GM23338 (cell line): ENCODE results near the gene PPBP. TPM values are rescaled to one million over a fixed set of nuclear protein-coding genes. Genes with fewer than 3 reads are reported as not detected.

Experiments used
- ATAC-seq: fragments of 200-7000 bp; cut with Tn5 transposase; 3 replicates; pipeline ENCODE4 v1.9.1; 2020
- DNase-seq: peaks from one replicate; pipeline ENCODE4 v3.0.0-alpha.2; 2015; ENCODE audit warnings: low spot score
- H2AFZ ChIP-seq: fragments of 200-600 bp; sonication (generic); 2 replicates; pipeline ENCODE4 v1.8.0; 2016; ENCODE audit warnings: antibody characterized with exemption, mild to moderate bottlenecking, moderate library complexity
- H3F3A ChIP-seq: fragments of 200-600 bp; sonication (generic); replicated peaks from 2 replicates; pipeline ENCODE4 v1.8.0; 2017; ENCODE audit warnings: antibody characterized with exemption, mixed run types, low read depth
- H3K27ac ChIP-seq: fragments of 200-600 bp; sonication (generic); 2 replicates; pipeline ENCODE4 v1.6.1; 2016; ENCODE audit warnings: low read depth
- H3K27me3 ChIP-seq: fragments of 200-600 bp; sonication (generic); 2 replicates; pipeline ENCODE4 v1.8.0; 2016; ENCODE audit warnings: mild to moderate bottlenecking, mixed run types, moderate library complexity; ENCODE audit not compliant: insufficient read depth
- H3K36me3 ChIP-seq: fragments of 200-600 bp; sonication (generic); 2 replicates; pipeline ENCODE4 v1.8.0; 2016; ENCODE audit warnings: mild to moderate bottlenecking; ENCODE audit not compliant: insufficient read depth
- H3K4me1 ChIP-seq: fragments of 200-600 bp; sonication (generic); 2 replicates; pipeline ENCODE4 v1.8.0; 2016; ENCODE audit warnings: mild to moderate bottlenecking, moderate library complexity; ENCODE audit not compliant: insufficient read depth
- H3K4me2 ChIP-seq: fragments of 200-600 bp; sonication (generic); 2 replicates; pipeline ENCODE4 v1.7.1; 2017; ENCODE audit warnings: mixed run types
- H3K4me3 ChIP-seq: fragments of 200-600 bp; sonication (generic); 2 replicates; pipeline ENCODE4 v1.6.1; 2016; ENCODE audit warnings: mixed run types
- H3K79me2 ChIP-seq: fragments of 200-600 bp; sonication (generic); replicated peaks from 2 replicates; pipeline ENCODE4 v1.8.0; 2017; ENCODE audit warnings: mild to moderate bottlenecking; ENCODE audit not compliant: insufficient read depth
- H3K9me2 ChIP-seq: fragments of 200-600 bp; sonication (generic); 2 replicates; pipeline ENCODE4 v1.8.0; 2017; ENCODE audit not compliant: insufficient read depth
- H4K20me1 ChIP-seq: fragments of 200-600 bp; sonication (generic); replicated peaks from 2 replicates; pipeline ENCODE4 v1.8.0; 2017; ENCODE audit warnings: mild to moderate bottlenecking; ENCODE audit not compliant: insufficient read depth
- H3K27ac Mint-ChIP-seq: 2 replicates; pipeline ENCODE4 v1.8.0; 2020; ENCODE audit warnings: inconsistent platforms, mild to moderate bottlenecking, moderate library complexity, mixed read lengths
- H3K27me3 Mint-ChIP-seq: 3 replicates; pipeline ENCODE4 v1.8.0; 2022; ENCODE audit warnings: low read depth, mild to moderate bottlenecking, moderate library complexity, mixed read lengths, inconsistent platforms; ENCODE audit not compliant: insufficient read depth, poor library complexity
- H3K36me3 Mint-ChIP-seq: 3 replicates; pipeline ENCODE4 v1.8.0; 2021; ENCODE audit warnings: low read depth, mild to moderate bottlenecking, inconsistent platforms, moderate library complexity, mixed read lengths
- H3K4me1 Mint-ChIP-seq: 3 replicates; pipeline ENCODE4 v1.8.0; 2020; ENCODE audit warnings: mild to moderate bottlenecking, inconsistent platforms, mixed read lengths
- H3K4me3 Mint-ChIP-seq: 3 replicates; pipeline ENCODE4 v1.8.0; 2021; ENCODE audit warnings: moderate library complexity, mild to moderate bottlenecking, inconsistent platforms, mixed read lengths
- H3K9me3 Mint-ChIP-seq: 3 replicates; pipeline ENCODE4 v1.8.0; 2020; ENCODE audit warnings: moderate library complexity, mild to moderate bottlenecking, inconsistent platforms, mixed read lengths
- CREB1 ChIP-seq: fragments of 250-450 bp; sonication (Bioruptor Pico); IDR thresholded peaks from 2 replicates; pipeline ENCODE4 v1.5.0; 2020; ENCODE audit warnings: low read depth, mild to moderate bottlenecking, moderate library complexity
- CTCF ChIP-seq, 2 experiments: fragments of 200-600 bp in 1 of 2; sonication (generic) in 1 of 2; conservative IDR thresholded peaks; 2 replicates each; pipeline versions ENCODE4 v1.5.1 to v1.6.1; 2016 to 2017; ENCODE audit warnings: antibody characterized with exemption in 2 of 2, low read depth in 2 of 2, mild to moderate bottlenecking in 2 of 2, moderate library complexity in 1 of 2
- EZH2 ChIP-seq: fragments of 200-600 bp; sonication (generic); IDR thresholded peaks from one replicate; pipeline ENCODE4 v1.8.0; 2017; ENCODE audit warnings: antibody characterized with exemption, mild to moderate bottlenecking, low read depth; ENCODE audit not compliant: unreplicated experiment
- JUNB ChIP-seq: IDR thresholded peaks from one replicate; pipeline ENCODE4 v1.6.1; 2016; ENCODE audit warnings: antibody characterized with exemption; ENCODE audit not compliant: unreplicated experiment
- NANOG ChIP-seq: IDR thresholded peaks from 2 replicates; pipeline ENCODE4 v1.6.1; 2016; ENCODE audit warnings: antibody characterized with exemption, borderline replicate concordance
- POLR2AphosphoS5 ChIP-seq: IDR thresholded peaks from 2 replicates; pipeline ENCODE4 v1.6.1; 2016; ENCODE audit warnings: antibody characterized with exemption, low read depth
- REST ChIP-seq: IDR thresholded peaks from one replicate; pipeline ENCODE4 v1.6.1; 2018; ENCODE audit warnings: antibody characterized with exemption; ENCODE audit not compliant: unreplicated experiment
- STAT1 ChIP-seq: IDR thresholded peaks from one replicate; pipeline ENCODE4 v1.6.1; 2016; ENCODE audit warnings: antibody characterized with exemption; ENCODE audit not compliant: unreplicated experiment
- ZNF114 ChIP-seq: fragments of 250-450 bp; sonication (Bioruptor Pico); IDR thresholded peaks from 2 replicates; pipeline ENCODE4 v1.5.0; 2020; ENCODE audit warnings: mild to moderate bottlenecking, moderate library complexity
- ZNF331 ChIP-seq: fragments of 250-450 bp; sonication (Bioruptor Pico); IDR thresholded peaks from 2 replicates; pipeline ENCODE4 v1.5.0; 2020; ENCODE audit warnings: low read depth, mild to moderate bottlenecking, moderate library complexity
- ZNF462 ChIP-seq: fragments of 250-450 bp; sonication (Bioruptor Pico); IDR thresholded peaks from 2 replicates; pipeline ENCODE4 v1.5.0; 2020; ENCODE audit warnings: mild to moderate bottlenecking, moderate library complexity
- polyA plus RNA-seq: library from polyadenylated mRNA; unstranded; fragments of >200 nt; fragmentation: Nextera tagmentation; extraction: Ambion mirVana; gene quantifications from 2 replicates; pipeline ENCODE4 v1.2.1, GENCODE V29; 2016
- total RNA-seq: library from RNA; depleted of rRNA; stranded (reverse); fragments of >200 nt; shearing (Covaris generic); gene quantifications from 2 replicates; pipeline ENCODE4 v1.2.3, GENCODE V29; 2014
- TF ChIP-seq, protein P1 (sequence below): IDR thresholded peaks from 2 replicates; pipeline ENCODE4 v1.6.1; 2016; ENCODE audit warnings: antibody characterized with exemption

Gene PPBP
- total and polyA plus RNA-seq, 2 experiments from 2014 or later: 0.35 to 0.50 TPM

DNA sequence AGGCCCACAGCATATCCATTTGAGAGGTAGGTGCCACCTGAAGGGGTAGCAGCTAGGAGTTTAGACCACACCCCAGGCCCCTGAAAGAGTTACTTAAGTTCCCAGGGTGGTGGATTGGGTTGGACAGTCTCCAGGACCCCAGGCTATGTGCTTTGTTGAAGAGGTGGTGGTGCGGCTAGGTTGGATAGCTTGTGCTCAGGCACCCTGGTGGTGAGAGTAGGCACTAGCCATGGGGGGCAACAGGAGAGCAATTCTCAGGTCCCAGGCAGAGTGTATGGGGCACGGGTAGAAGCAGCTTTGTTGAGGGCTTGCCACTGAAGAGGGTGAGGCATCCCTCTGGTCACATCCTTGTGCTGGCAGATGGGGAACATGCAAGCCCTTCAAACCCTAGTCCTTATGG, 11.8 kb downstream of the PPBP start (continued):
- TF ChIP-seq REST (no peak), JUNB (no peak), ZNF331 (no peak), POLR2AphosphoS5 (no peak), EZH2 (no peak)

DNA sequence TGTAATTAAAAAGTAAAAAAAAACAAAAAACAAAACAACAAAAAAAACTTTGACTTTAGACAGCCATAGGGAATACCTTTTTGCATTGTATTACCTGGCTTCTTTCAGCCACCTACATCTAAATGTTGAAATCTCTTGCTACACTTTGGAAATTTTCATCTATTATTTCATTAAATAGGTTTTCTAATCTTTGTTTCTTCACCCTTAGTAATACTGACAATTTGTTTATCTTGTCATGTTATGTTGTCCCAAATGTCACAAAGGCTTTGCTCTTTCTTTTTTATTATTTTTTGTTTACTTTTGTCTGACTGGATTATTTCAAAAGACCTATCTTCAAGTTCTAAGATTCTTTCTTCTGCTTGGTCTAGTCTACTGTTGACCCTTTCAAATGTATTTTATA, 13.6 kb downstream of the PPBP start:
- ATAC-seq (no peak), DNase-seq (no peak)
- H2AFZ ChIP-seq: no peak overlapping the region
- no peak overlapping the region for H3K27ac Mint-ChIP-seq
- H4K20me1 ChIP-seq: no peaks in the 10 kb centered on the region
- H3K4me3 Mint-ChIP-seq: no peak overlapping the region
- peaks cover 16% of the 10 kb centered on the region for H3K9me2 ChIP-seq
- no peaks in the 10 kb centered on the region for H3K27me3 Mint-ChIP-seq
- H3K4me1 Mint-ChIP-seq: peaks cover 3% of the 10 kb centered on the region; the same call in 2 of the 3 replicates
- H3K4me3 ChIP-seq: no peak overlapping the region
- no peak overlapping the region for H3K27ac ChIP-seq
- no peaks in the 10 kb centered on the region for H3K4me1 ChIP-seq
- no peak overlapping the region for H3K4me2 ChIP-seq
- no peaks in the 10 kb centered on the region for H3F3A ChIP-seq
- peaks cover 36% of the 10 kb centered on the region for H3K9me3 Mint-ChIP-seq
- peaks cover 34% of the 10 kb centered on the region; the same call in 2 of the 3 replicates for H3K36me3 Mint-ChIP-seq
- H3K36me3 ChIP-seq: no peaks in the 10 kb centered on the region
- H3K79me2 ChIP-seq: no peaks in the 10 kb centered on the region
- no peaks in the 10 kb centered on the region for H3K27me3 ChIP-seq
- TF ChIP-seq POLR2AphosphoS5: no peak
- TF ChIP-seq STAT1: no peak
- TF ChIP-seq, protein P1, sequence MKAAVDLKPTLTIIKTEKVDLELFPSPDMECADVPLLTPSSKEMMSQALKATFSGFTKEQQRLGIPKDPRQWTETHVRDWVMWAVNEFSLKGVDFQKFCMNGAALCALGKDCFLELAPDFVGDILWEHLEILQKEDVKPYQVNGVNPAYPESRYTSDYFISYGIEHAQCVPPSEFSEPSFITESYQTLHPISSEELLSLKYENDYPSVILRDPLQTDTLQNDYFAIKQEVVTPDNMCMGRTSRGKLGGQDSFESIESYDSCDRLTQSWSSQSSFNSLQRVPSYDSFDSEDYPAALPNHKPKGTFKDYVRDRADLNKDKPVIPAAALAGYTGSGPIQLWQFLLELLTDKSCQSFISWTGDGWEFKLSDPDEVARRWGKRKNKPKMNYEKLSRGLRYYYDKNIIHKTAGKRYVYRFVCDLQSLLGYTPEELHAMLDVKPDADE: no peak
- no peak for TF ChIP-seq CREB1 (CRISPR knock-in tag)
- TF ChIP-seq CTCF (conservative IDR thresholded peaks at IDR 0.05; ENCODE audit: low read depth in 2 of 2): no peak
- TF ChIP-seq NANOG: no peak
- no peak for TF ChIP-seq ZNF331
- no peak for TF ChIP-seq EZH2
- TF ChIP-seq ZNF114 (CRISPR knock-in tag): no peak
- no peak for TF ChIP-seq ZNF462 (CRISPR knock-in tag)
- no peak for TF ChIP-seq JUNB
